ENCODE data around the gene SLC4A2.

SLC4A2 gene

DNA sequence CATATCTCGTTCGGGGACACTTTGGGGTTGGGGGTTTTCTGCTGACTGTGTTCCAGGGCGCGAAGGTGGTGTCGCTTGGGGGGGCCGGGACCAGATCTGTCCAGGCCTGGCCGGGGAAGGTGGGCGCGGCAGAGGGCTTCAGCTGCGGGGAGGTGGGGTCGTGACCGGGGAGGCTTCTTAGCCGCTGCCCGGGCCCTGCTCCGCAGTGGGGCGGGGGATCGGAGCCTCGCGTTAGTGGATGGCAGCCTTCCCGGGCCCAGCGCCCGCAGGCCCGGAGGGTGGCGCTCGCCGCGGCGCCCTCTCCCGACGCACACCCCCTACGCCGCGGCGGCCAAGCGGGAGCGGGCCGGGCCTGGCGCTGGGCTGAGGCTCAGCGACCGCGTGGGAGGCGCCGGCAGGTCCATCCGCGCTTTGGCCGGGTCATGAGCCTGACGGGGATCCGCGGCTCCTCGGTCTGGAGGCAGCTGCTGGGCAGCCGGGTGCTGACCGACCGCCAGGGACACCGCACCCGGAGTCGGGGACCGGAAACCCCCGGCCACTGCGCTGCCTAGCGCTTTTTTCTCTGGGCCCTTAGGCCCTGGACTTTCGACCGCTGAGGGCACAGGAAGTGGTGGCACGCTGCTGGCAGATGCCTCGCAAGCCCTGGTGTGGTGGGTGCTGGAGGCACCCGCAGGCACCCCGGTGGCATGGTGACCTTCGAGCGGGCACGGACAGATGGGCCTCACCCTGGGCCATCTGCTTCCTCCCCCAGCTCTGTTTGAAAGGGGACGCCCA, 28.0 kb downstream of the SLC4A2 start:
- H3K4me3 ChIP-seq (ENCODE audit: low read length), result peak overlapping the region; percentile 79
- TF ChIP-seq, protein P1, sequence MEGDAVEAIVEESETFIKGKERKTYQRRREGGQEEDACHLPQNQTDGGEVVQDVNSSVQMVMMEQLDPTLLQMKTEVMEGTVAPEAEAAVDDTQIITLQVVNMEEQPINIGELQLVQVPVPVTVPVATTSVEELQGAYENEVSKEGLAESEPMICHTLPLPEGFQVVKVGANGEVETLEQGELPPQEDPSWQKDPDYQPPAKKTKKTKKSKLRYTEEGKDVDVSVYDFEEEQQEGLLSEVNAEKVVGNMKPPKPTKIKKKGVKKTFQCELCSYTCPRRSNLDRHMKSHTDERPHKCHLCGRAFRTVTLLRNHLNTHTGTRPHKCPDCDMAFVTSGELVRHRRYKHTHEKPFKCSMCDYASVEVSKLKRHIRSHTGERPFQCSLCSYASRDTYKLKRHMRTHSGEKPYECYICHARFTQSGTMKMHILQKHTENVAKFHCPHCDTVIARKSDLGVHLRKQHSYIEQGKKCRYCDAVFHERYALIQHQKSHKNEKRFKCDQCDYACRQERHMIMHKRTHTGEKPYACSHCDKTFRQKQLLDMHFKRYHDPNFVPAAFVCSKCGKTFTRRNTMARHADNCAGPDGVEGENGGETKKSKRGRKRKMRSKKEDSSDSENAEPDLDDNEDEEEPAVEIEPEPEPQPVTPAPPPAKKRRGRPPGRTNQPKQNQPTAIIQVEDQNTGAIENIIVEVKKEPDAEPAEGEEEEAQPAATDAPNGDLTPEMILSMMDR (conservative IDR thresholded peaks at IDR 0.05; ENCODE audit: low read depth, low read length), result no peak
- DNase-seq (ENCODE audit: low read depth), result no peak

DNA sequence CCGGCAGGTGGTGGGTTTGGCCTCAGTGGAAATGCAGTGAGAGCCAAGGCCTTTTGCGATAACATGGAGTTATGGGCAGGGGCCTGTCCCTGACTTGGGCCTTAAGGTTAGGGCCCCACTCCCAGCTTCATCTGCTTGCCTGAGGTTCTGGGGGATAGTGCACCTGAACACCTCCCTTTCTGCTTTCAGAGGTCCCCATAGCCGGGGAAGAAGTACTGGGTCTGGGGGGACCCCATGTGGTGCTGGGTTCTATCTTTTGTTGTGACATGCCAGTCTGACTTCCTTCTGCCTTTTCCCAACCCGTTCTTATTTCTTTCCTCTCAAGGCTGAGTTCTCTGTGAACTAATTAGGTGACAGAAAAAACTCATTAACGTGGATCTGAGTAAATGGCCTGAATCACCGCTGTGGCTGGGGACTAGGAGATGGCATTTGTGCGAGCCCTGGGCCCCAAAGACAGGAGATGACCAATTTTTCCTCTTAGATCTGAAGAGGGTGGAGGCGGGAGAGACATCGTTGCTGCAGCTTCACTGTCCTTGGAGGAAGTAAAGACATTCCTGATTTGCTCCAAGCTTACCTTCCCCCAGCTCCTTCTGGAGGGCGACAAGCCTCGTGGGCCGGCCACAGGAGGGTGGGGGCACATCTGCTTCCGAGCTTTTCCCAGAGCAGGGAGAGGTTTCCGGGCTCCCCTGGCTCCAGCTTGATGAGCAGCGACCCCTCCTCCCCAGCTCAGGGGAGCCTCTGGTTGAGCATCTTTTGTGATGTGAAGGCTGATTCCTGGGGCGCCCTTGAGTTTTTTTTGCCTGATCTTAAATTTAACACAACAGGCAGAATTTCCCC, 28.8 kb downstream of the SLC4A2 start:
- DNase-seq (ENCODE audit: low read depth), result no peak
- peak overlapping the region; percentile 79 for H3K4me3 ChIP-seq (ENCODE audit: low read length)
- TF ChIP-seq, protein P1 (conservative IDR thresholded peaks at IDR 0.05; ENCODE audit: low read depth, low read length), result no peak

DNA sequence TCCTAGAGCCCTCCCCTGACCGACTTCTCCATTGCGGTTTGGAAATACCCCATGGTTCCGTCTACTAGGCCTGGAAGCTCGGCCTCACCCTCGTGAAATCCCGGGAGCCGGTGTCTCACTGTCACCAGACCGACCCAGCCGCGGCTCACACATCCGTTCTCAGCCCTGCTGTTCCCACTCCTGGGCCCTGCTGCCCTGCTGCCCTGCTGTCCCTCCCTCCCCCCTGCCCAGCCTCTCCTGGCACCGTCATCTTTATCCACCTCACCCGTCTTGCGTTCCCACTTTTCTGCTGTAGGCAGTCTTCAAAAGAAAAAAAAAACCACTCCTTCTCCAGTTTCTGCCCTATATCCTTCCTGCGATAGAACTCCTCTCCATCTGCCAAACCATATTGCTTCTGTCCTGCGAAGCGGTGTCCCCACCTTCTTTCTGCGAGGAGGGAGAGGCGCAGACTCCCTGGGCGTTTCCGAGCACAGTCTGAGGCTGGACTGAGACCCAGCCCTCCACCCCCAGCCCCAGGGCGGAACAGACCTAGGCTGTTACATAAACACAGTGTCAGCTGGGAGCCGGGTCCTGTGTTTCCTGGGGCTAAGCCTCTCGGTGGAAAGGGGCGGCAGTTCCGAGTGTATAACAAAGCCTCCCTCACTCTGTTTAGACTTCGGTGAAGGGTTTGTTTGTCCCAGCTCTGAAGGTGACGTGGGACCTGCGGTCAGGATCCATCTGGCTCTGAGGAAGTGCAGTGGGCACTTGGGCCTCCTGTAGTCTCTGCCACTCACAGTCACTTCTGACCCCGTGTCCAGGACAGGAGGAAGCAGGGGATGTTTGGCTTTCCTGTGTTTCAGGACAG, 29.7 kb downstream of the SLC4A2 start:
- H3K4me3 ChIP-seq (ENCODE audit: low read length), result peak overlapping the region; percentile 79
- DNase-seq (ENCODE audit: low read depth), result peak; percentile 83
- TF ChIP-seq, protein P1 (conservative IDR thresholded peaks at IDR 0.05; ENCODE audit: low read depth, low read length), result no peak

DNA sequence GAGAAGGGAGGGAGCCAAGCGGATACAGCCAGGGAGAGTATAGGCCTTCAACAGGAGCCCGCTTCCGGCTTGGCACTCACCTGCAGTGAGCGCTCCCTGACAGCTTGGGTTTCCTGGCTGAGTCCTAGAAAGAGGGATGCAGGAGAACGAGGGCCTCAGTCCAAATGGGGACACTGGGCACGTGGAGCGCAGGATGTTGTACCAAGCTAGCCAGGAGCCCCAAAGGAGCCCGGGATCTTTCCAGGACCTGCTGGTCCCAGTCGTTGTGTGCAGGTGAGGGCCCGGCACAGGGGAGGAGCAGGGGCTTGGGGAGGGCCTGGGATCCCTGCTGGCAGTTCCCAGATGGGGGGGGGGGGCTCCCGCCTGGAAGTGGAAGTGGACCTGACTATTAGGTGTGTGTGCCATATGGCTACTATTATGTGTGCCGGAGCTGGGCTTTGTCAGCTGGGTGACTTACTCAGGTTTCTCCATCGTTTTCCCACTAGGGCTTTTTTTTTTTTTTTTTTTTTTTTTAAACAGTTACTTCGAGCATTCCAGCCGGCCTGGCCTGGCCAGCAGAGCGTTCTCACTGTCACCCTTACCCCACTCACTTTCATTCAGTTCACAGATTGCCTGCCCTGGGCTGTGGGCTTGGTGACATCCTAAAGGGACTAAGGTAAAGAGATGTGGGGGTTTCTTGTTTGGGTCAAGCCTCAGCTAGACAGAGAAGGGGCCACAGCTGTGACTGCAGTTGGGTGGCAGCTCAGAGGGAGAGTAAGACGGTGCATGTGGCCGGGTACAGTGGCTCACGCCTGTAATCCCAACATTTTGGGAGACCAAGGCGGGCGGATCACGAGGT, 30.7 kb downstream of the SLC4A2 start:
- TF ChIP-seq, protein P1 (conservative IDR thresholded peaks at IDR 0.05; ENCODE audit: low read depth, low read length), result no peak
- H3K4me3 ChIP-seq (ENCODE audit: low read length), result peak overlapping the region; percentile 79
- DNase-seq (ENCODE audit: low read depth), result no peak

DNA sequence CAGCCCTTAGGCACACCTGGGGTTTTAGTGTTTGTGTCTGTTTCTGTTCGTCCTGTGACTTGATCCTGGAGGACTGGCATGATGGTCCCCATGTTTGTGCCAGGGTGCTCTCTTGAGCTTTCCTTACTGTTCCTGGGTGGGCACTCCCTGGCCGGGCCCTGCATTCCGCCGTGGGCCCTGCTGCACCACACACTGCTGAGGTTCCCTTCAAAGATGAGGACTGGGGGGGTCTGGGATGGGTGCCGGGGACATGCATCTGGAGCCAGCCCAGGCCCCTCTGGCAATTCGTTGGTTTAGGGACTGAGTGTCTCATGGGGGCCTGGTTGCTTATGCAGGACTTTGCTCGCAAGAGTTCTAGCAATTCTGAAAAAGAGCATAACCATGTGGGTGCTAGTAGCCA, 31.6 kb downstream of the SLC4A2 start:
- DNase-seq (ENCODE audit: low read depth), result no peak
- H3K4me3 ChIP-seq (ENCODE audit: low read length), result no peak overlapping the region
- TF ChIP-seq, protein P1 (conservative IDR thresholded peaks at IDR 0.05; ENCODE audit: low read depth, low read length), result no peak

DNA sequence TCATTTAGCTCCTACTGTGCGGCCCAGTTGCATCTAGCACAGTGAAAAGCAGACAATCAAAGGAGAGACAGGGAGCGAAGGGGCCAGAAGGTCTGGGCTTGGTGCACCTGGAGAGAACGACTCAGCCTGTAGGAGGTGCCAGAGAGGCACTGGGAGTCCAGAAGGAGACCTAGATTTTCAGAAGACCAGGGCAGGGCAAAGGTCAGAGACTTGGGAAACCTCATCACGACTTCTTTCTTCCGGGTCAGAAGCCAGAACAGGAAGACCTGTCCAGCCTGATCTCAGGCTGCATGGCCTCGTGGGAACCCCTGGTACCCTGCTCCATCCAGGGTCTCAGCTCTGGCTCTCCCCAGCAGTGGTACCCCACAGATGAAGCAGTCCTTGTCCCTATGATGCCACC, 32.0 kb downstream of the SLC4A2 start:
- TF ChIP-seq, protein P1 (conservative IDR thresholded peaks at IDR 0.05; ENCODE audit: low read depth, low read length), result peak; percentile 84
- DNase-seq (ENCODE audit: low read depth), result no peak
- H3K4me3 ChIP-seq (ENCODE audit: low read length), result no peak overlapping the region

Data from retinal pigment epithelial cell (primary cell).